IMR-90 (cell line): Measurements from ENCODE around the gene NBEA. TPM values are rescaled to one million over a fixed set of nuclear protein-coding genes. Genes with fewer than 3 reads are reported as not detected.

Experiments
- ATAC-seq: fragments of 200-7000 bp; cut with Tn5 transposase; 2 replicates; pipeline ENCODE4 v1.9.1; 2020; ENCODE audit warnings: low read depth, mild to moderate bottlenecking, moderate library complexity
- BruUV-seq: library from RNA; stranded (reverse); fragments of 400-500 nt; replicated peaks from 2 replicates; lab custom pipeline; 2021; lab: Mats Ljungman, UMichigan
- CTCF ChIA-PET: fragments of 300-600 bp; formaldehyde crosslinking; extraction: SDS; loops from one replicate; lab custom pipeline; 2021; ENCODE audit warnings: antibody characterized with exemption; lab: Yijun Ruan, JAX
- POLR2A ChIA-PET: fragments of 300-600 bp; sonication (Branson Sonifier 250); formaldehyde crosslinking; loops from one replicate; lab custom pipeline; 2022; ENCODE audit warnings: antibody characterized with exemption; ENCODE audit not compliant: unreplicated experiment; lab: Charles Lee
- DNase-seq: peaks from one replicate; pipeline ENCODE4 v3.0.0; 2013
- H2AFZ ChIP-seq: replicated peaks from 2 replicates; pipeline ENCODE3; 2013; ENCODE audit warnings: low read length, mild to moderate bottlenecking; ENCODE audit not compliant: poor library complexity
- H2AK5ac ChIP-seq: 2 replicates; pipeline ENCODE4 v1.6.1; 2013; ENCODE audit warnings: low read depth, low read length, inconsistent platforms
- H2AK9ac ChIP-seq: replicated peaks from 2 replicates; pipeline ENCODE3; 2013; ENCODE audit warnings: mild to moderate bottlenecking, low read depth, low read length, moderate library complexity; ENCODE audit not compliant: poor library complexity
- H2BK120ac ChIP-seq: 2 replicates; pipeline ENCODE4 v1.6.1; 2013; ENCODE audit warnings: low read depth, low read length, inconsistent platforms
- H2BK15ac ChIP-seq: 3 replicates; pipeline ENCODE4 v1.6.1; 2013; ENCODE audit warnings: low read depth, low read length, inconsistent platforms
- H2BK20ac ChIP-seq: 2 replicates; pipeline ENCODE4 v1.6.1; 2013; ENCODE audit warnings: low read depth, mild to moderate bottlenecking, inconsistent platforms, low read length, moderate library complexity
- H2BK5ac ChIP-seq: 2 replicates; pipeline ENCODE4 v1.6.1; 2013; ENCODE audit warnings: mild to moderate bottlenecking, low read depth, low read length, inconsistent platforms; ENCODE audit not compliant: poor library complexity, severe bottlenecking
- H3K14ac ChIP-seq: replicated peaks from 2 replicates; pipeline ENCODE4 v1.6.1; 2013; ENCODE audit warnings: low read depth, low read length, inconsistent platforms
- H3K18ac ChIP-seq: 2 replicates; pipeline ENCODE4 v1.6.1; 2013; ENCODE audit warnings: low read depth, low read length, control low read depth
- H3K23ac ChIP-seq: 2 replicates; pipeline ENCODE4 v1.6.1; 2013; ENCODE audit warnings: low read depth, low read length, inconsistent platforms
- H3K27ac ChIP-seq: 2 replicates; pipeline ENCODE4 v1.5.1; 2013; ENCODE audit warnings: mild to moderate bottlenecking, control low read depth, low read length; ENCODE audit not compliant: insufficient read depth
- H3K27me3 ChIP-seq: 2 replicates; pipeline ENCODE4 v1.6.1; 2013; ENCODE audit warnings: low read length; ENCODE audit not compliant: control insufficient read depth, insufficient read depth
- H3K36me3 ChIP-seq: 2 replicates; pipeline ENCODE4 v1.6.1; 2013; ENCODE audit warnings: low read length, mixed read lengths; ENCODE audit not compliant: control insufficient read depth, insufficient read depth
- H3K4ac ChIP-seq: 2 replicates; pipeline ENCODE4 v1.6.1; 2013; ENCODE audit warnings: low read depth, low read length, inconsistent platforms
- H3K4me1 ChIP-seq: 2 replicates; pipeline ENCODE4 v1.6.1; 2013; ENCODE audit warnings: low read length, mixed read lengths; ENCODE audit not compliant: control insufficient read depth, insufficient read depth
- H3K4me2 ChIP-seq: 2 replicates; pipeline ENCODE4 v1.6.1; 2013; ENCODE audit warnings: low read depth, mild to moderate bottlenecking, control low read depth, low read length, moderate library complexity
- H3K4me3 ChIP-seq: 2 replicates; pipeline ENCODE4 v1.5.1; 2013; ENCODE audit warnings: low read depth, mild to moderate bottlenecking, control low read depth, low read length, moderate library complexity; ENCODE audit not compliant: insufficient read depth
- H3K56ac ChIP-seq: 2 replicates; pipeline ENCODE4 v1.6.1; 2013; ENCODE audit warnings: low read length, inconsistent platforms; ENCODE audit not compliant: insufficient read depth; ENCODE audit errors: extremely low read depth
- H3K79me1 ChIP-seq, 2 experiments: 2 replicates each; pipeline ENCODE4 v1.6.1; 2013; ENCODE audit warnings: low read length in 2 of 2, inconsistent platforms in 1 of 2, low read depth in 1 of 2
- H3K9ac ChIP-seq: 2 replicates; pipeline ENCODE4 v1.6.1; 2013; ENCODE audit warnings: low read depth, low read length, control low read depth
- H3K9me1 ChIP-seq: 2 replicates; pipeline ENCODE4 v1.6.1; 2013; ENCODE audit warnings: low read length, inconsistent platforms; ENCODE audit not compliant: insufficient read depth
- H3K9me3 ChIP-seq: 2 replicates; pipeline ENCODE4 v1.6.1; 2013; ENCODE audit warnings: low read length; ENCODE audit not compliant: control insufficient read depth, insufficient read depth
- H4K20me1 ChIP-seq: 2 replicates; pipeline ENCODE4 v1.6.1; 2013; ENCODE audit warnings: low read length, inconsistent platforms; ENCODE audit not compliant: insufficient read depth
- H4K5ac ChIP-seq: 2 replicates; pipeline ENCODE4 v1.6.1; 2013; ENCODE audit warnings: mild to moderate bottlenecking, low read depth, low read length, control low read depth
- H4K8ac ChIP-seq, 2 experiments: 2 replicates each; pipeline ENCODE4 v1.6.1; 2013; ENCODE audit warnings: low read depth in 2 of 2, low read length in 2 of 2, control low read depth in 1 of 2, inconsistent platforms in 1 of 2
- H4K91ac ChIP-seq: 2 replicates; pipeline ENCODE4 v1.6.1; 2013; ENCODE audit warnings: low read depth, low read length, inconsistent platforms; ENCODE audit not compliant: insufficient read depth
- BHLHE40 ChIP-seq: fragments of 150-350 bp; IDR thresholded peaks from 2 replicates; pipeline ENCODE4 v1.6.1; 2016; ENCODE audit warnings: mild to moderate bottlenecking, low read depth, low read length
- CEBPB ChIP-seq: IDR thresholded peaks from 2 replicates; pipeline ENCODE4 v1.6.1; 2012; ENCODE audit warnings: low read depth, low read length, improper control_type of control experiment
- CTCF ChIP-seq: conservative IDR thresholded peaks from 2 replicates; pipeline ENCODE4 v1.5.1; 2012; ENCODE audit warnings: mild to moderate bottlenecking, low read depth, low read length, improper control_type of control experiment
- ELK1 ChIP-seq: fragments of 150-350 bp; IDR thresholded peaks from 2 replicates; pipeline ENCODE4 v1.6.1; 2016; ENCODE audit warnings: low read depth, mild to moderate bottlenecking, low read length, moderate library complexity, borderline replicate concordance
- MAFK ChIP-seq: IDR thresholded peaks from 2 replicates; pipeline ENCODE4 v1.6.1; 2012; ENCODE audit warnings: low read depth, low read length, improper control_type of control experiment
- POLR2A ChIP-seq: IDR thresholded peaks from 2 replicates; pipeline ENCODE4 v1.6.1; 2012; ENCODE audit warnings: mild to moderate bottlenecking, low read depth, low read length
- RCOR1 ChIP-seq: IDR thresholded peaks from 2 replicates; pipeline ENCODE4 v1.6.1; 2012; ENCODE audit warnings: mild to moderate bottlenecking, low read length, improper control_type of control experiment; ENCODE audit not compliant: insufficient replicate concordance
- SMC3 ChIP-seq: fragments of 150-350 bp; IDR thresholded peaks from 2 replicates; pipeline ENCODE4 v1.6.1; 2016; ENCODE audit warnings: low read depth, mild to moderate bottlenecking, antibody characterized with exemption, low read length, moderate library complexity
- WGBS, 2 experiments: methylation state at CpG; one replicate each; pipeline versions ENCODE4 v1.1.5 to v1.1.7; 2013; ENCODE audit warnings: missing lambda C conversion rate in 2 of 2; ENCODE audit not compliant: insufficient read length in 1 of 2; ENCODE audit errors: extremely low coverage in 2 of 2; 5-methylcytosine and 5-hydroxymethylcytosine counted together
- dilution Hi-C: fragments of 300-500 bp; cut with HindIII; formaldehyde crosslinking; loops from one replicate; pipeline ENCODE4 v1.14.3; 2018; ENCODE audit warnings: low sequenced_read_pairs; ENCODE audit not compliant: unreplicated experiment
- in situ Hi-C: fragments of 300-500 bp; cut with MboI; formaldehyde crosslinking; loops from 3 replicates; pipeline ENCODE4 v1.14.3; 2019; ENCODE audit warnings: low sequenced_read_pairs, inconsistent platforms, mixed read lengths
- intact Hi-C: fragments of 100-400 bp; cut with micrococcal nuclease; formaldehyde crosslinking; loops from 2 replicates; pipeline ENCODE4 v1.10.0; 2022
- polyA plus RNA-seq, 3 experiments: library from polyadenylated mRNA; depleted of rRNA; stranded (reverse); fragments of >200 nt; gene quantifications; 2 replicates each; pipeline ENCODE4 v1.2.3, GENCODE V29; 2012; ENCODE audit warnings: low replicate concordance in 1 of 3
- total RNA-seq: library from RNA; depleted of rRNA; stranded (reverse); fragments of >200 nt; gene quantifications from 2 replicates; pipeline ENCODE4 v1.2.3, GENCODE V29; 2012

The NBEA gene
- total and polyA plus RNA-seq, 2 of the 4 experiments (the other 2 are of a cell fraction) = 0.82 to 2.2 TPM

- no peak overlapping the region for H4K91ac ChIP-seq
Observed at GRCh38 chr13:35163674-35164073, 221.6 kb downstream of the NBEA start.

More at GRCh38 chr13:35163674-35164073, 221.6 kb downstream of the NBEA start:
- no peaks in the 10 kb centered on the region for H3K79me1 ChIP-seq
- no peak overlapping the region for H3K4ac ChIP-seq
- no peak overlapping the region for H3K27ac ChIP-seq
- no peak overlapping the region for H2BK120ac ChIP-seq
- H2BK15ac ChIP-seq = no peak overlapping the region
- no peak overlapping the region for H3K56ac ChIP-seq
- no peak overlapping the region for H3K4me2 ChIP-seq
- no peak overlapping the region for H4K5ac ChIP-seq
- H3K4me3 ChIP-seq = no peak overlapping the region
- H3K23ac ChIP-seq = no peak overlapping the region
- no peak overlapping the region for H2AFZ ChIP-seq
- in situ Hi-C loops = loop anchor here (25.0 kb wide), 1 partner anchor 1601 kb away; no protein-coding TSS in a partner anchor
- intact Hi-C loops = loop anchor here (1.0 to 10.0 kb wide), 2 partner anchors 558 to 1609 kb away; no protein-coding TSS in a partner anchor
- H3K4me1 ChIP-seq = no peaks in the 10 kb centered on the region
- H2BK20ac ChIP-seq = no peak overlapping the region
- H3K14ac ChIP-seq = no peak overlapping the region
- H2AK5ac ChIP-seq = no peak overlapping the region
- no peak for DNase-seq
- H3K9me3 ChIP-seq = no peaks in the 10 kb centered on the region
- no peak overlapping the region for H3K9ac ChIP-seq
- H3K18ac ChIP-seq = no peak overlapping the region
- H4K8ac ChIP-seq = no peak overlapping the region
- dilution Hi-C loops = no loop called here
- BruUV-seq = no TSS peak
- no peaks in the 10 kb centered on the region for H3K27me3 ChIP-seq
- no peaks in the 10 kb centered on the region for H4K20me1 ChIP-seq
- H3K36me3 ChIP-seq = no peaks in the 10 kb centered on the region
- H3K9me1 ChIP-seq = no peaks in the 10 kb centered on the region
- ATAC-seq = no peak
- H2BK5ac ChIP-seq = no peak overlapping the region
- CTCF ChIA-PET = interaction anchor here (0.7 to 1.4 kb wide), 3 partner anchors 9 to 16 kb away, joined by 3 to 6 read pairs (median 4); no protein-coding TSS in a partner anchor
- POLR2A ChIA-PET = no interaction called here
- TF ChIP-seq BHLHE40 = no peak
- TF ChIP-seq ELK1 = no peak
- no peak for TF ChIP-seq POLR2A
- TF ChIP-seq CEBPB = no peak
- no peak for TF ChIP-seq MAFK
- no peak for TF ChIP-seq CTCF
- TF ChIP-seq RCOR1 = no peak
- TF ChIP-seq SMC3 = no peak
- WGBS, 2 experiments = 100% methylated on average over 1 of the region's 1 CpG; no CpG with 5 or more reads in 1 of the 2 experiments
- no peak overlapping the region for H2AK9ac ChIP-seq
